ENCODE results near the gene EPHA8.

The EPHA8 gene

GRCh38 chr1:22597301-22597965, 34.1 kb downstream of the EPHA8 start:
- no peak overlapping the region for H3K4me3 ChIP-seq (ENCODE audit: low read depth, low read length)
- TF ChIP-seq CTCF (IDR thresholded peaks at IDR 0.05; ENCODE audit: borderline replicate concordance, insufficient read depth, low read depth, low read length) = no peak

- TF ChIP-seq CTCF (IDR thresholded peaks at IDR 0.05; ENCODE audit: borderline replicate concordance, insufficient read depth, low read depth, low read length) = no peak
- no peak overlapping the region for H3K4me3 ChIP-seq (ENCODE audit: low read depth, low read length)
Observed at GRCh38 chr1:22597996-22598395, 34.7 kb downstream of the EPHA8 start.

- TF ChIP-seq CTCF (IDR thresholded peaks at IDR 0.05; ENCODE audit: borderline replicate concordance, insufficient read depth, low read depth, low read length) = no peak
- no peak overlapping the region for H3K4me3 ChIP-seq (ENCODE audit: low read depth, low read length)
Observed at GRCh38 chr1:22598736-22599135, 35.4 kb downstream of the EPHA8 start.

GRCh38 chr1:22600071-22600816, 37.0 kb downstream of the EPHA8 start:
- TF ChIP-seq CTCF (IDR thresholded peaks at IDR 0.05; ENCODE audit: borderline replicate concordance, insufficient read depth, low read depth, low read length) = no peak
- no peak overlapping the region for H3K4me3 ChIP-seq (ENCODE audit: low read depth, low read length)

- no peak for TF ChIP-seq CTCF (IDR thresholded peaks at IDR 0.05; ENCODE audit: borderline replicate concordance, insufficient read depth, low read depth, low read length)
- H3K4me3 ChIP-seq (ENCODE audit: low read depth, low read length) = no peak overlapping the region
Observed at GRCh38 chr1:22600817-22601605, 37.7 kb downstream of the EPHA8 start.

- TF ChIP-seq CTCF (IDR thresholded peaks at IDR 0.05; ENCODE audit: borderline replicate concordance, insufficient read depth, low read depth, low read length) = no peak
- no peak overlapping the region for H3K4me3 ChIP-seq (ENCODE audit: low read depth, low read length)
Observed at GRCh38 chr1:22601610-22602009, 38.3 kb downstream of the EPHA8 start.

All from GM12875 (cell line).